Measurements from ENCODE around the gene TRERF1.
"Not testable (repeated sequence)": the region's sequence is repeated elsewhere in the genome, so short reads cannot be mapped to it uniquely, and the experiment has no call there.

TRERF1 gene

GRCh38 chr6:42451333-42452170, at the start of gene TRERF1:
TSS of gene TRERF1 (minus strand) at chr6:42451926. CDS start at chr6:42269590, 182,336 bp downstream.
- DNase-seq, result peak; percentile 71

GRCh38 chr6:42498473-42499128, 46.9 kb upstream of the TRERF1 start:
- DNase-seq, result no peak

- DNase-seq, result no peak
Measured at GRCh38 chr6:42493914-42494539, 42.3 kb upstream of the TRERF1 start.

GRCh38 chr6:42488129-42488528, 36.4 kb upstream of the TRERF1 start:
- DNase-seq, result no peak

- DNase-seq, result no peak
Measured at GRCh38 chr6:42484261-42484660, 32.5 kb upstream of the TRERF1 start.

GRCh38 chr6:42482174-42482573, 30.4 kb upstream of the TRERF1 start:
- no peak for DNase-seq

- no peak for DNase-seq
Measured at GRCh38 chr6:42471714-42472113, 20.0 kb upstream of the TRERF1 start.

GRCh38 chr6:42471142-42471541, 19.4 kb upstream of the TRERF1 start:
- DNase-seq, result no peak

GRCh38 chr6:42468273-42468672, 16.5 kb upstream of the TRERF1 start:
- DNase-seq, result no peak

GRCh38 chr6:42467651-42468050, 15.9 kb upstream of the TRERF1 start:
- DNase-seq, result no peak

- DNase-seq, result not testable (repeated sequence)
Measured at GRCh38 chr6:42466470-42466869, 14.7 kb upstream of the TRERF1 start.

- DNase-seq, result no peak
Measured at GRCh38 chr6:42462474-42462972, 10.8 kb upstream of the TRERF1 start.

- no peak for DNase-seq
Measured at GRCh38 chr6:42460883-42461282, 9.2 kb upstream of the TRERF1 start.

- DNase-seq, result no peak
Measured at GRCh38 chr6:42459888-42460287, 8.2 kb upstream of the TRERF1 start.

- DNase-seq, result no peak
Measured at GRCh38 chr6:42454428-42454791, 2.7 kb upstream of the TRERF1 start.

- no peak for DNase-seq
Measured at GRCh38 chr6:42453654-42454427, 2.1 kb upstream of the TRERF1 start.

- DNase-seq, result peak; percentile 87
Measured at GRCh38 chr6:42453031-42453653, 1.4 kb upstream of the TRERF1 start.

- DNase-seq, result peak; percentile 63
Measured at GRCh38 chr6:42452171-42453030, 675 bp upstream of the TRERF1 start.

- peak; percentile 41 for DNase-seq
Measured at GRCh38 chr6:42450477-42451332, 1.0 kb downstream of the TRERF1 start.

- no peak for DNase-seq
Measured at GRCh38 chr6:42449917-42450476, 1.7 kb downstream of the TRERF1 start.
